ENCODE results near the gene CHST2.

DNA sequence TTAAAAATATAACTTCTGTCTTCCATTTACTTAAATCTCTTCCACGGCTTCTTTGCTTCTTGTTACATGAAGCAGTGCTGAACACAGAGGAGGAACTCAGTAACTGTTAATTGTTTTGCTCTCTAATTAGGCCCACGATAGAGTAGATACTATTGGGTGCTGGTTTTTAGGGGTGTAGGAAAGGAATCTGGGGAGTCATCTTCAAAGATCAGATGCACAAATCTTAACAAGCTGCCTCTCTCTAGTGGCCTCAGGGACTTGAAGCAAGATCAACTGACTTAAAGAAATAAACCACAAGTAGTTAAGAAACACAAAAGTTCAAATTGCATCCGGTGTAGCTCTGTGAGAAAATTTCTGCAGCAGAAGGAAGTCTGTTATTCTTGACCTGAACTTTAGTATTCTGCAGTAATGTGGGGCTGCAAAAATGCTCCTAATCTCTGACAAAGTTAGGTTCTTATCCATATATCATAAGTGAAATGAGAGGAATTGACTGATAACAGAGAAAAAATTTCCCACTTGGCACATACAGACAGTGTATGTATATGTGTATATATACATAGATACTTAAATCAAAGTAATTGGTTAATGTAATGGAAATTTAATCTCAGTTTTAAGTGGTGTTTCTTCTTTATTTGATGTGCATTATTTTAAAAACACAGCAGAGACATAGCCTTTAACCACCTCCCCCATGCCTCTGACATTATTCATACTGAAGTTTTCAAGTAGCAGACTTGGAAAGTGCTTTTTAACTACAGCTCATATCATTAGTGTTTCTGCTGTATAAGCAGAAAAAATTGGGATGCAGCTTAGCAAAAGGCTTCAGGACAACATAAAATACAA, 51.8 kb downstream of the CHST2 start:
- TF ChIP-seq, protein P1, sequence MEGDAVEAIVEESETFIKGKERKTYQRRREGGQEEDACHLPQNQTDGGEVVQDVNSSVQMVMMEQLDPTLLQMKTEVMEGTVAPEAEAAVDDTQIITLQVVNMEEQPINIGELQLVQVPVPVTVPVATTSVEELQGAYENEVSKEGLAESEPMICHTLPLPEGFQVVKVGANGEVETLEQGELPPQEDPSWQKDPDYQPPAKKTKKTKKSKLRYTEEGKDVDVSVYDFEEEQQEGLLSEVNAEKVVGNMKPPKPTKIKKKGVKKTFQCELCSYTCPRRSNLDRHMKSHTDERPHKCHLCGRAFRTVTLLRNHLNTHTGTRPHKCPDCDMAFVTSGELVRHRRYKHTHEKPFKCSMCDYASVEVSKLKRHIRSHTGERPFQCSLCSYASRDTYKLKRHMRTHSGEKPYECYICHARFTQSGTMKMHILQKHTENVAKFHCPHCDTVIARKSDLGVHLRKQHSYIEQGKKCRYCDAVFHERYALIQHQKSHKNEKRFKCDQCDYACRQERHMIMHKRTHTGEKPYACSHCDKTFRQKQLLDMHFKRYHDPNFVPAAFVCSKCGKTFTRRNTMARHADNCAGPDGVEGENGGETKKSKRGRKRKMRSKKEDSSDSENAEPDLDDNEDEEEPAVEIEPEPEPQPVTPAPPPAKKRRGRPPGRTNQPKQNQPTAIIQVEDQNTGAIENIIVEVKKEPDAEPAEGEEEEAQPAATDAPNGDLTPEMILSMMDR (IDR thresholded peaks at IDR 0.05), result no peak
- TF ChIP-seq POLR2AphosphoS5 (IDR thresholded peaks at IDR 0.05), result no peak
- no peak for TF ChIP-seq POLR2A (IDR thresholded peaks at IDR 0.05)

Measured in gastroesophageal sphincter (tissue), 3 donors.